Stimulated activated CD4-positive, alpha-beta T cell treated with anti-CD3 and anti-CD28 coated beads, Interleukin-4, amount 100 ng/mL, for 48 hours (primary cell): ENCODE measurements around the gene SCUBE3.

ENCODE experiments used
- DNase-seq, 2 donors: peaks; one replicate each; pipeline ENCODE4 v3.0.0-alpha.2; 2020; ENCODE audit warnings: low read depth in 2 of 2

SCUBE3 gene

DNA sequence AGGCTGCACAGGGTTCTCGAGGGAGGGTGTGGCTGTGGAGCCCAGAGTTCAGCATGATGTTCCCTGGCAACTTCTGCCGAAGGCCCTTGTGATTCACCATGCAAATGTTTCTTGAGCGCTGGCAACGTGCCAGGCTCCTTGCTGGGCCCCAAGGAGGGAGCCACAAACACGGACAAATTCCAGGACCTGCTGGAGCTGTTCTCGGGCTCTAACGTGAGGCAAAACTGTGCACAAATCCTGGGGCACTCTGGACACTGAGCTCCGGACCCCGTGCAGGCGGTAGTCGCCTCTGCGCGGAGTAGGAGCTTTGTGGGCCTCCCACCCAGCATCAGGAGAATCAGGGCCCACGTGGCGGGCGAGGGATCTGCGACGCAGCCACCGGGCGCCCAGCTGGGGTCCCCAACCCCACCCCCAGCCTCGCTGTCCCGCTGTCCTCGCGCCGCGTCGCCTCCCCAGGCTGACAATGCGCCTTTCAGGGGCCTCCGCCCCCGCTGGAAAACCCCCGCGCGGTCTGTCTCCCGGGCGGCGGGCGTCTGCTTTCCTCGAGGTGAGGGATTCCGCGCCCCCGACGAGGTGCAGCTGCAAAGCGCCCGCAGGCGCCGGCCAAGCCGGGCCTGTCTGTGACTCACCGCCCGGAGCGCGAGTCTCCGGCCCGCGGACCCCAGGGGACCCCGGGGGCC, 31.7 kb upstream of the SCUBE3 start:
- DNase-seq, result no peak

- no peak for DNase-seq
Observed at GRCh38 chr6:35183281-35183680, 30.5 kb upstream of the SCUBE3 start.

DNA sequence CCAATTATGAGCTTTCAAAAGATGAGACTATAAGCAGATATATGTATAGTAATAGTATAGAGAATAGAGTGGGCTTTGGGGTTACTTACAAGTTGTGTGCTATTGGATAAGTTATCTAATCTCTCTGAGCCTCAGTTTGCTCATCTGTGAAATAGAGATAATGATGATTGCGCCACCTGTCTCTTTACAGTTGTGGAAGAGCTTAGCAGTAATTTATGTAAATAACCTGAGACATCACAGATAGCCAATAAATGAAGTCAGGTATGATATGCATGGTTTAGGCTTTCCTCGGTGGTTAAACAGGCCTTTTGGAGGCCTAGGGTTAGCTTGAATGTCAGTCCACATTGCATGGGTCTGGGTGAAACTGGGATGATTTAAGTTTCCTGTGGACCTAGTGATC, 29.8 kb upstream of the SCUBE3 start:
- DNase-seq, result no peak

- no peak for DNase-seq
Observed at GRCh38 chr6:35184580-35185301, 29.0 kb upstream of the SCUBE3 start.

DNA sequence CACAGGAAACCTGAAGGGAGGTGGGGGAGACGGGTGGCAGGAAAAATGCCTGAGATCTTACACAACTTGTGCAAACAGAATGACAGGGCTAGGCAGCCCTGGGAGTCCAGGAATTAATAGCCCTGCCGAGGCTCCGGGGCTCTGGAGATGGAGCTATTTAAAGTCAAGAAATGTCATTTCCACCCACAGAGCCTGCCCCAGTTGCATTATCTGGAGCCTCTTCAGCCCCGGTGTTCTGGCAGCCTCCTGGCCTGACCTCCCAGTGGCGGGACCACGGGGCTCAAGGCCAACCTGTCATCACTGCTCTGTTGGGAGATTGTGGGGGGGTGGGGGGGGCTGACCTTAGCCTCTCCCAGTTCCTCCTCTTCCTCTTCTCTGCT, 28.5 kb upstream of the SCUBE3 start:
- DNase-seq, result no peak

DNA sequence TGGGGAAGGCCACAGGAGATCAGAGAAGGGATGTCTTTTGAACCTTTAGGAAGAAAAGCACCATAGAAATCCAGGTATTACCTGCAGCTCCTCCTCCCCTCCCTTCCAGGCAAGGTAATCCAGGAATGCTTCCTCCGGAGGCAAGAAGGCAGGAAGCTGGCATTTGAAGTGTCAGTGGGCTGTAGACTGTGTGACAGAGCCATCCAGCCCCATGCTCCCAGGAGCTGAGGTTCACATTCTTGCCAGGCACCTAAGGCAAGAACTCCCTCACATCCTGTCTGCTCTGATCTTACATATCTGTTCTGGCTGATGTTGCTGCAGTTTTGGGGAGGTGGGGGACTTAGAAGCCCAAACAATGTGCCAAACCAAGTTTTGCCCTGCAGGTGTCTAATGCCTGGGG, 27.8 kb upstream of the SCUBE3 start:
- DNase-seq, result no peak

DNA sequence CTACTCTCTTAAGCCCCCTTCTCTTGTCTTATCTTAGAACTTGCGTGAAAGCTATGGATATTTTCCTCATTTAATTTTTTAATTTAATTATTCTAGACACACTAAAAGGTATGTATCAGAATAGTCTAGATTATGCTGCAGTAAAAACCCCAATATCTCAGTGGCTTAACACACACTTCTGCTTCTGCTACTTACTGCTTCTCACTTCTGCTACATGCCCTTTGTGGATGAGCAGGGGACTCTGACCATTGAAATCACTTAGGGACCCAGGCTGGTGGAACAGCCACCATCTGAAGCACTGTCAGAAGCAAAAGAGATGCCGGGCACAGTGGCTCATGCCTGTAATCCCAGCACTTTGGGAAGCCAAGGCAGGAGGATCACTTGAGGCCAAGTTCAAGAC, 27.2 kb upstream of the SCUBE3 start:
- no peak for DNase-seq

DNA sequence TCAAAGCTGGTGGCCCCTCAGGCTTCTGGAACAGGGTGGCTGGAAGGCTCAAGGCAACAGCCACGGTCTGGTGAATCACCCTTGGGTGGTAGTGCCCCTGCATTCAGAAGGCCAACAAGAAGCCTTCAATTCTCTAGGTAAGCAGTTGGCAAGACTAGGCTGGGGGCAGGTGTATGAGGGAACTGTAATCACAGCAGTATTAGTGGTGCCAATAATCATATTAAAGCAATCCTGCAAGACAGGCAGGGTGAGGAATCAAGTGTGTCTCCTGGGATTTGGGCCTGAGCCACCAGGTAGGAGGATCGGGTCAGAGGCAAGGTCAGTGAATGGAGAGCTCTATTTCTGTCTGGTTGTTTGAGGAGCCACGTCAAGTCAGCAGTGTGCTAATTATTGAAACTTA, 24.9 kb upstream of the SCUBE3 start:
- DNase-seq, result no peak

DNA sequence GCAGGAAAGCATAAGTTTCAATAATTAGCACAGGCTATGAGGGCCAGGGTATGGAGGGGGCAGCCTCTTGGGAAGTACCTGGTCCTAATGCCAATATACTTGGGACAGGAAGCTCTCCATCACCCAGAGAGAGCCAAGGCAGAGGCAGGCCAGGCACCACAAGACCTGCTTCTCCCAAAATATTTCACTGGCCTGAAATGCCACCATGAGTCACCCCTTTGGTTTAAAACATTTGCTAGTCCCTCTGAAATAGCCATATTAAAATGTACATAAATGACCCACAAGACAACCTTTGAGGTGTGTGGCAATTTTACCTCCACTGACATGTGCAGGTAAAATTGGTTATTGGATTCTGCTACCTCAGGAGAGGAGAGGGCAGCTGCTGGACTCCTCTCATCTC, 23.4 kb upstream of the SCUBE3 start:
- DNase-seq, result no peak

- no peak for DNase-seq
Observed at GRCh38 chr6:35191889-35192288, 21.9 kb upstream of the SCUBE3 start.

DNA sequence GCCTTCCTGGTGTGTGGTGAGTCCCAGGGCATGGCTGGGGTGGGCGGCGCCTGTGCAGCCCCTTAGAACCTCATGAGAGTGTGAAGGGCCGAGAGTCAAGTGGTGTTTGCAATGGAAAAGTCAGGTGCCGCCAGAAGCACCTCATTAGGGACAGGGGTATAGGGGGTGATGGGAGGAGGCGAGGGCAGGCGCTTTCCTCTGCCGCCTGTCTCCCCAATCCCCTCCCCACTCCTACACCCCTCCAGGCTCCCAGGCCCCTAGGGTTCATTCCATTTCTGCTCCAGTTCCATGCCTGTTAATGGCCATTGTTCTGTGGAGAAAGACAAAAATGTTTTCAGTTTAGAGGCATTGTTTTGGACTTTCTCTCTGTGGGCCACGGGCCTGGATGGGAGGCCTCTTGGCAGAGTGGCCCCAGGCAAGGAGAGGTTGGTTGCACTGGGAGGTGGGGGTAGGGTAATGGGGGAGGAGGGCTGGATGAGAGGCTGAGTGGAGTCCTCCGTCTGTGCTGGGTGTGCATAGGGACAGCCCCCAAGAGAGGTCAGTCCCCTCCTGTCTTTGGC, 21.4 kb upstream of the SCUBE3 start:
- no peak for DNase-seq

DNA sequence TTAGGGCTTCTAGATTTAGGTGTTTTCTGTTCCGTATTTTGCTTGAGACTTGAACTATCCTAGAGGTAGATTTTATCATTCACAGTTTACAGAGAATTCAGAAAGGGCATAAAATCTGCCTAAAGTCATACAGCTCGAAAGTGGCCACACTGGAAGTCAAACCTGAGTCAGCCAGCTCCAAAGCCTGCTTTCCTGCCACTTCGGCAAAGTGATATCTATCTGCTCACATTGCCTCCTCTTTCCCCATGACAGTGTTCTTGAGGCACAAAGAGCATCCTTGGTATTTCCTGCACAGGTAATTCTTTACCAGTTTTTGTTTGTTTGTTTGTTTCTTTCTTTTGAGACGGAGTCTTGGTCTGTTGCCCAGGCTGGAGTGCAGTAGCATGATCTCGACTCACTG, 19.4 kb upstream of the SCUBE3 start:
- no peak for DNase-seq

- no peak for DNase-seq
Observed at GRCh38 chr6:35195120-35195780, 18.5 kb upstream of the SCUBE3 start.

- no peak for DNase-seq
Observed at GRCh38 chr6:35197196-35197595, 16.6 kb upstream of the SCUBE3 start.

GRCh38 chr6:35199866-35200265, 13.9 kb upstream of the SCUBE3 start:
- DNase-seq, result no peak

GRCh38 chr6:35202066-35202546, 11.7 kb upstream of the SCUBE3 start:
- DNase-seq, result no peak

DNA sequence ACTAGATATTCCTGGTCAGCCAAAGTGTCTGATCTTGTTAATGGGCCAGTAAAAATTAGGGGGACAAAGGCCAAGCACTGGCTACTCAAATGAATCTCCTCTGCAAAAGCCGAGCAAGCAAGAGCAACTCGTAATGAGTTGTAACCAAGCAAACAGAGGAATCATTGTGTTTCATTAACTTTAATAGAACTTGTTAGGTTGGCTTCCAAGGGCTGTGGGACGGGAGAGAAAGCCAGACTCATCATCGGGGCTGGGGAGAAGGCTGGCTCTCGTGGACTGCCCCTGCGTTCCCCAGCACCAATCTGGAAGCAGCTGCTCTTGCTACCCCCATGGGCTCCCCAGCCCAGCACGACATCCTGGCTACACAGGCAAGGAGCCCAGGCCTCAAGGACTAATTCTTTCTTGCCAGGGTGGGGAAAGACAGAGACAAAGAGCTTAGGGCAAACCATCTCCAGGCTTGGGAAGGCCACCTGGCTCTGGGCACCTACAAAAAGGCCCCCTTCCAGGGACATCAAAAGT, 10.5 kb upstream of the SCUBE3 start:
- no peak for DNase-seq

DNA sequence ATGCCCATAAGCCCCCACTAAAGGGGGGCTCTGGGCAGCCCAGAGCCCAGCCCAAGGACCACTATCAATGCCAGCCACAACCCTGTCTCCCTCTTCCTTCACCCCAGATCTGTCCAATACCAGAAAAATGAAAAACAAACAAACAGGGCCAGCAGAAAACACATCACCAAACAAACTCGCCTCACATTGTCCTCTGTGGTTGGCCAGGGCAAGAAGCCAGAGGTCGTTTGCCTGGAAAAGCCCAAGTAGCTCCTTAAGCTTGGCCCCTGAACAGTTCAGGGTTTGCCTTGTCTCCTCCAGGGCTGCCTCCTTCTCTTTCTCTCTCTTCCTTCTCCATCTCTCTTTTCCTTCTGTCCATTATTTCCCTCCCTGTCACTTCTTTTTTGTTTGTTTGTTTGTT, 10.1 kb upstream of the SCUBE3 start:
- DNase-seq, result no peak

DNA sequence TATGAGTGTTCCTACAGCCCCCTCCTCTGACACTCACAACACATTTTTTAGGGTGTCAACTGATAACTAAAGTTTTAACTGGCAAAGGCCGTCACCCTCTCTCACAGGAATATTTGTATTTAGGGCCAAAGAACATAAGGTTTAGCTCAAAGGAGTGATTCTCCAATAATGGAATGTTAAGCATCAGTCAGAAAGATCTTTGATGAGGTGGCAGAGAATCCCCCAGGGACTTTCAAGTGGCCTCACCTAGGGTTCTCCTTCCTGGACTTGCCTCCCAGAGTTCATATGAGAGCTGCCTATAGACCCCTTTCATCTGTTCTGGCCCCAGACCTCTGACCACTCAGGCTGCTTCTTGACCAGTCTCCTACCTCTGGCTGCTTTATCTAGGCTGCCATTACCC, 7.4 kb upstream of the SCUBE3 start:
- DNase-seq, result no peak

- no peak for DNase-seq
Observed at GRCh38 chr6:35208419-35208818, 5.3 kb upstream of the SCUBE3 start.

GRCh38 chr6:35209081-35209480, 4.7 kb upstream of the SCUBE3 start:
- no peak for DNase-seq

GRCh38 chr6:35209622-35210247, 4.0 kb upstream of the SCUBE3 start:
- DNase-seq, result no peak
